HepG2 (cell line): ENCODE data around the gene COQ5. TPM values are rescaled to one million over a fixed set of nuclear protein-coding genes. Genes with fewer than 3 reads are reported as not detected.

Source experiments
- ADNP ChIP-seq: sonication (generic); formaldehyde crosslinking; IDR thresholded peaks from 2 replicates; pipeline ENCODE4 v1.4.0; 2020; ENCODE audit warnings: missing genetic modification reagents
- DPF2 ChIP-seq: sonication (generic); formaldehyde crosslinking; IDR thresholded peaks from 2 replicates; pipeline ENCODE4 v1.4.0; 2020; ENCODE audit warnings: mild to moderate bottlenecking, low read depth, missing genetic modification reagents, borderline replicate concordance
- EEA1 ChIP-seq: sonication (generic); formaldehyde crosslinking; IDR thresholded peaks from 2 replicates; pipeline ENCODE4 v1.5.1; 2020; ENCODE audit warnings: mild to moderate bottlenecking, missing genetic modification reagents, borderline replicate concordance
- EED ChIP-seq: sonication (generic); formaldehyde crosslinking; IDR thresholded peaks from 2 replicates; pipeline ENCODE4 v1.5.0; 2020; ENCODE audit warnings: mild to moderate bottlenecking, missing genetic modification reagents
- EHMT2 ChIP-seq: fragments of 200-600 bp; sonication (generic); IDR thresholded peaks from 2 replicates; pipeline ENCODE4 v1.7.0; 2017; ENCODE audit warnings: antibody characterized with exemption, low read depth, low read length, borderline replicate concordance
- HBP1 ChIP-seq: IDR thresholded peaks from 2 replicates; pipeline ENCODE4 v1.6.1; 2016; ENCODE audit warnings: low read depth, control low read depth
- HNF4A ChIP-seq: sonication (generic); formaldehyde crosslinking; IDR thresholded peaks from 2 replicates; pipeline ENCODE4 v1.4.0; 2020; ENCODE audit warnings: missing genetic modification reagents
- IKZF1 ChIP-seq: fragments of 450-650 bp; IDR thresholded peaks from 2 replicates; pipeline ENCODE4 v1.7.1; 2016
- IRF2 ChIP-seq: IDR thresholded peaks from 2 replicates; pipeline ENCODE4 v1.6.1; 2018; ENCODE audit warnings: missing genetic modification reagents, missing compliant biosample characterization
- KLF6 ChIP-seq: IDR thresholded peaks from 2 replicates; pipeline ENCODE4 v1.8.0; 2016; ENCODE audit warnings: missing biosample characterization, missing genetic modification reagents
- MXD1 ChIP-seq: sonication (generic); formaldehyde crosslinking; IDR thresholded peaks from 2 replicates; pipeline ENCODE4 v1.4.0; 2020; ENCODE audit warnings: mild to moderate bottlenecking, missing genetic modification reagents
- RBAK ChIP-seq: sonication (generic); formaldehyde crosslinking; IDR thresholded peaks from 2 replicates; pipeline ENCODE4 v1.5.1; 2020; ENCODE audit warnings: mild to moderate bottlenecking, missing genetic modification reagents
- RBM22 ChIP-seq: fragments of 200-400 bp; formaldehyde crosslinking; optimal IDR thresholded peaks from 2 replicates; pipeline ENCODE3; 2017; ENCODE audit warnings: mild to moderate bottlenecking, low read length, moderate library complexity
- RFXAP ChIP-seq: sonication (generic); formaldehyde crosslinking; IDR thresholded peaks from 2 replicates; pipeline ENCODE4 v1.4.0; 2020; ENCODE audit warnings: missing genetic modification reagents, borderline replicate concordance
- SNAPC5 ChIP-seq: sonication (generic); formaldehyde crosslinking; IDR thresholded peaks from 2 replicates; pipeline ENCODE4 v1.8.1; 2023; ENCODE audit warnings: mild to moderate bottlenecking, missing genetic modification reagents, borderline replicate concordance
- SP1 ChIP-seq, 2 experiments: fragments of 450-650 bp in 1 of 2; sonication (generic) in 1 of 2; formaldehyde crosslinking in 1 of 2; IDR thresholded peaks; 2 replicates each; pipeline versions ENCODE4 v1.4.0 to v1.6.1; 2016 to 2020; ENCODE audit warnings: missing genetic modification reagents in 1 of 2
- SP4 ChIP-seq: sonication (generic); formaldehyde crosslinking; IDR thresholded peaks from 2 replicates; pipeline ENCODE4 v1.8.1; 2023; ENCODE audit warnings: mild to moderate bottlenecking, missing genetic modification reagents
- ZBTB14 ChIP-seq: sonication (generic); formaldehyde crosslinking; IDR thresholded peaks from 2 replicates; pipeline ENCODE4 v1.4.0; 2020; ENCODE audit warnings: missing genetic modification reagents
- ZFX ChIP-seq: sonication (generic); formaldehyde crosslinking; IDR thresholded peaks from 2 replicates; pipeline ENCODE4 v1.4.0; 2020; ENCODE audit warnings: mild to moderate bottlenecking, low read depth, missing genetic modification reagents, moderate library complexity
- ZNF12 ChIP-seq: sonication (generic); formaldehyde crosslinking; IDR thresholded peaks from 2 replicates; pipeline ENCODE4 v1.5.0; 2020; ENCODE audit warnings: missing genetic modification reagents
- ZNF24 ChIP-seq: fragments of 450-650 bp; IDR thresholded peaks from 2 replicates; pipeline ENCODE4 v1.6.1; 2017; ENCODE audit warnings: antibody characterized with exemption, mild to moderate bottlenecking
- ZNF501 ChIP-seq: sonication (generic); formaldehyde crosslinking; IDR thresholded peaks from 2 replicates; pipeline ENCODE4 v1.5.1; 2020; ENCODE audit warnings: mild to moderate bottlenecking, moderate library complexity, missing genetic modification reagents
- ZNF691 ChIP-seq: sonication (generic); formaldehyde crosslinking; IDR thresholded peaks from 2 replicates; pipeline ENCODE4 v1.4.0; 2020; ENCODE audit warnings: missing genetic modification reagents, low read depth, mild to moderate bottlenecking, borderline replicate concordance
- ZNF746 ChIP-seq: sonication (generic); formaldehyde crosslinking; IDR thresholded peaks from 2 replicates; pipeline ENCODE4 v1.8.0; 2022; ENCODE audit warnings: mild to moderate bottlenecking, missing genetic modification reagents
- ZNF788 ChIP-seq: sonication (generic); formaldehyde crosslinking; IDR thresholded peaks from 2 replicates; pipeline ENCODE4 v1.5.0; 2020; ENCODE audit warnings: mild to moderate bottlenecking, missing genetic modification reagents, borderline replicate concordance
- ZSCAN5A ChIP-seq: sonication (generic); formaldehyde crosslinking; IDR thresholded peaks from 2 replicates; pipeline ENCODE4 v1.8.0; 2022; ENCODE audit warnings: mild to moderate bottlenecking, missing genetic modification reagents, borderline replicate concordance
- polyA plus RNA-seq, 8 experiments: library from polyadenylated mRNA; depleted of rRNA in 3 of 8; stranded (reverse) in 7 of 8; unstranded in 1 of 8; fragments of >200 nt; fragmentation: Illumina TruSeq in 4 of 8; extraction: Trizol in 4 of 8; gene quantifications; 2 replicates each; pipeline versions ENCODE4 v1.2.1 to v1.2.3, GENCODE V29; 2011 to 2016; ENCODE audit warnings: low read depth in 4 of 8, missing spikeins in 1 of 8, mixed read lengths in 1 of 8; ENCODE audit not compliant: insufficient read depth in 1 of 8
- total RNA-seq, 5 experiments: library from RNA; depleted of rRNA; stranded (reverse); fragments of >200 nt; fragmentation: Illumina TruSeq; extraction: Trizol; gene quantifications; 2 replicates each; pipeline ENCODE4 v1.2.3, GENCODE V29; 2016; ENCODE audit warnings: low read depth in 1 of 5

Gene COQ5
- total and polyA plus RNA-seq, 2 of the 13 experiments (the other 11 are each of a cell fraction or from before 2014, with no cell fraction given), result 36.4 to 41.5 TPM

GRCh38 chr12:120528861-120529525 is at the start of gene COQ5 (continued):
- TF ChIP-seq DPF2 (CRISPR knock-in tag), result no peak
- peak; percentile 76 for TF ChIP-seq IRF2 (CRISPR knock-in tag)
- no peak for TF ChIP-seq ZNF12
- 0 out of 2 replicates have a peak, but pooled peaks have one; percentile 33 for TF ChIP-seq EEA1 (CRISPR knock-in tag)
- TF ChIP-seq EHMT2, result no peak
- TF ChIP-seq ZNF24, result no peak
- no peak for TF ChIP-seq KLF6 (CRISPR knock-in tag)
- TF ChIP-seq HNF4A (CRISPR knock-in tag), result peak; percentile 53
- peak; percentile 47; the same call in 1 of the 2 replicates for TF ChIP-seq RFXAP
- peak; percentile 60; the same call in 1 of the 2 replicates for TF ChIP-seq ZNF691
- TF ChIP-seq IKZF1, result no peak
- no peak for TF ChIP-seq ADNP (CRISPR knock-in tag)
- TF ChIP-seq ZBTB14 (CRISPR knock-in tag), result no peak
- peak; percentile 74 for TF ChIP-seq ZFX (CRISPR knock-in tag)
- TF ChIP-seq ZNF501 (CRISPR knock-in tag), result peak; percentile 97
- TF ChIP-seq RBM22, result no peak
- TF ChIP-seq SP1 (IDR thresholded peaks at IDR 0.05), result no peak
- TF ChIP-seq SP1 (CRISPR knock-in tag; IDR thresholded peaks at IDR 0.05), result peak; percentile 67; the same call in 1 of the 2 replicates
- peak; percentile 84 for TF ChIP-seq MXD1 (CRISPR knock-in tag)
- no peak; the same call in 1 of the 2 replicates for TF ChIP-seq SNAPC5 (CRISPR knock-in tag)
- no peak; the same call in none of the 2 replicates for TF ChIP-seq ZNF746
- no peak for TF ChIP-seq EED (CRISPR knock-in tag)
- 0 out of 2 replicates have a peak, but pooled peaks have one; percentile 68 for TF ChIP-seq ZNF788 (CRISPR knock-in tag)
- no peak for TF ChIP-seq ZSCAN5A (CRISPR knock-in tag)
- TF ChIP-seq HBP1 (CRISPR knock-in tag), result peak; percentile 94
- peak; percentile 31; the same call in 1 of the 2 replicates for TF ChIP-seq SP4 (CRISPR knock-in tag)
- no peak for TF ChIP-seq RBAK (CRISPR knock-in tag)
